ENCODE data around the gene SENP7. TPM values are rescaled to one million over a fixed set of nuclear protein-coding genes. Genes with fewer than 3 reads are reported as not detected.
"Not testable (repeated sequence)": the region's sequence is repeated elsewhere in the genome, so short reads cannot be mapped to it uniquely, and the experiment has no call there.

SENP7 gene
- 10 to 100 TPM; 18.9 to 34.4 TPM for total RNA-seq

GRCh38 chr3:101512646-101513418 lies at the start of gene SENP7:
SENP7 (minus strand) TSS chr3:101513212; CDS start chr3:101513130, 82 bp downstream.
- ATAC-seq: peak; percentile 68 to 78
- H3K36me3 Mint-ChIP-seq: peaks cover 8 to 9% of the 10 kb centered on the region in 2 donors
- H3K9me3 Mint-ChIP-seq: no peaks in the 10 kb centered on the region
- peak; percentile 65 to 85 for DNase-seq (ENCODE audit: low spot score in 2 of 2)
- peak within 1 kb of the TSS; percentile 97 to 99 for H3K27ac Mint-ChIP-seq

- peaks cover 0 to 3% of the 10 kb centered on the region in 2 donors for H3K9me3 Mint-ChIP-seq
- ATAC-seq: peak; percentile 99 to 100
- DNase-seq (ENCODE audit: low spot score in 2 of 2): peak; percentile 88 to 91
- H3K36me3 Mint-ChIP-seq: peaks cover 30 to 49% of the 10 kb centered on the region in 2 donors
- H3K27ac Mint-ChIP-seq: peak within 1 kb of the TSS; percentile 96 to 98
Measured at GRCh38 chr3:101561630-101562328, 48.8 kb upstream of the SENP7 start, which contains the start of gene TRMT10C. TRMT10C (plus strand) TSS chr3:101561868; CDS start chr3:101564782, 2,914 bp downstream.

- no peak for DNase-seq (ENCODE audit: low spot score in 2 of 2)
- H3K27ac Mint-ChIP-seq: no peak overlapping the region
- H3K9me3 Mint-ChIP-seq: peaks cover 0 to 3% of the 10 kb centered on the region in 2 donors
- ATAC-seq: no peak
- peaks cover 5% of the 10 kb centered on the region in 2 donors for H3K36me3 Mint-ChIP-seq
Measured at GRCh38 chr3:101556064-101556463, 43.1 kb upstream of the SENP7 start.

- H3K36me3 Mint-ChIP-seq; DNase-seq (ENCODE audit: low spot score in 2 of 2); ATAC-seq; H3K9me3 Mint-ChIP-seq; H3K27ac Mint-ChIP-seq: not testable (repeated sequence)
Measured at GRCh38 chr3:101553381-101553780, 40.4 kb upstream of the SENP7 start.

GRCh38 chr3:101551359-101552081 lies 38.5 kb upstream of the SENP7 start:
- H3K27ac Mint-ChIP-seq; H3K9me3 Mint-ChIP-seq; H3K36me3 Mint-ChIP-seq; ATAC-seq; DNase-seq (ENCODE audit: low spot score in 2 of 2): not testable (repeated sequence)

- Mint-ChIP-seq H3K36me3 (no peaks in the 10 kb centered on the region), H3K9me3 (no peaks in the 10 kb centered on the region), H3K27ac (no peak overlapping the region)
- DNase-seq (ENCODE audit: low spot score in 2 of 2) (no peak), ATAC-seq (no peak)
Measured at GRCh38 chr3:101549473-101549872, 36.5 kb upstream of the SENP7 start.

- DNase-seq (ENCODE audit: low spot score in 2 of 2) (no peak), ATAC-seq (no peak)
- H3K27ac Mint-ChIP-seq: peak overlapping the region in 1 of 2 donors; percentile 20
- no peaks in the 10 kb centered on the region for H3K9me3 Mint-ChIP-seq
- H3K36me3 Mint-ChIP-seq: no peaks in the 10 kb centered on the region
Measured at GRCh38 chr3:101548527-101549105, 35.6 kb upstream of the SENP7 start.

GRCh38 chr3:101544161-101544850 lies 31.3 kb upstream of the SENP7 start:
- ATAC-seq: peak; percentile 63 to 77
- Mint-ChIP-seq H3K27ac (peak overlapping the region; percentile 32 to 60), H3K9me3 (peaks cover 4 to 8% of the 10 kb centered on the region in 2 donors), H3K36me3 (peaks cover 0 to 6% of the 10 kb centered on the region in 2 donors)
- DNase-seq (ENCODE audit: low spot score in 2 of 2): no peak

- Mint-ChIP-seq H3K27ac (peak overlapping the region; percentile 60 to 91), H3K9me3 (peaks cover 4 to 8% of the 10 kb centered on the region in 2 donors), H3K36me3 (peaks cover 0 to 12% of the 10 kb centered on the region in 2 donors)
- no peak for DNase-seq (ENCODE audit: low spot score in 2 of 2)
- peak in 1 of 2 donors; percentile 88 for ATAC-seq
Measured at GRCh38 chr3:101542957-101543356, 29.9 kb upstream of the SENP7 start.

- not testable (repeated sequence) for DNase-seq (ENCODE audit: low spot score in 2 of 2); H3K9me3 Mint-ChIP-seq; ATAC-seq
- Mint-ChIP-seq H3K36me3 (peaks cover 0 to 12% of the 10 kb centered on the region in 2 donors), H3K27ac (peak overlapping the region in 1 of 2 donors; percentile 69)
Measured at GRCh38 chr3:101536955-101537354, 23.9 kb upstream of the SENP7 start.

GRCh38 chr3:101536266-101536665 lies 23.3 kb upstream of the SENP7 start:
- ATAC-seq (no peak), DNase-seq (ENCODE audit: low spot score in 2 of 2) (no peak)
- Mint-ChIP-seq H3K27ac (no peak overlapping the region), H3K9me3 (peaks cover 4 to 5% of the 10 kb centered on the region in 2 donors), H3K36me3 (peaks cover 1 to 12% of the 10 kb centered on the region in 2 donors)

- ATAC-seq: no peak
- Mint-ChIP-seq H3K36me3 (peaks cover 11 to 12% of the 10 kb centered on the region in 2 donors), H3K9me3 (peaks cover 4 to 10% of the 10 kb centered on the region in 2 donors), H3K27ac (no peak overlapping the region)
- no peak for DNase-seq (ENCODE audit: low spot score in 2 of 2)
Measured at GRCh38 chr3:101535221-101535620, 22.2 kb upstream of the SENP7 start.

GRCh38 chr3:101533603-101533968 lies 20.6 kb upstream of the SENP7 start:
- ATAC-seq (no peak), DNase-seq (ENCODE audit: low spot score in 2 of 2) (no peak)
- Mint-ChIP-seq H3K36me3 (peaks cover 0 to 23% of the 10 kb centered on the region in 2 donors), H3K9me3 (peaks cover 3 to 14% of the 10 kb centered on the region in 2 donors), H3K27ac (no peak overlapping the region)

- ATAC-seq (no peak), DNase-seq (ENCODE audit: low spot score in 2 of 2) (no peak)
- Mint-ChIP-seq H3K9me3 (peaks cover 3 to 14% of the 10 kb centered on the region in 2 donors), H3K36me3 (peaks cover 0 to 23% of the 10 kb centered on the region in 2 donors), H3K27ac (peak overlapping the region in 1 of 2 donors; percentile 75)
Measured at GRCh38 chr3:101532783-101533602, 20.0 kb upstream of the SENP7 start.

GRCh38 chr3:101531473-101532086 lies 18.6 kb upstream of the SENP7 start:
- Mint-ChIP-seq H3K9me3 (peaks cover 3 to 14% of the 10 kb centered on the region in 2 donors), H3K27ac (peak overlapping the region; percentile 17 to 75), H3K36me3 (peaks cover 0 to 23% of the 10 kb centered on the region in 2 donors)
- ATAC-seq: peak; percentile 82 to 93
- no peak for DNase-seq (ENCODE audit: low spot score in 2 of 2)
